HG02678 (cell line): ENCODE measurements around the gene KCNK3.

Experiments
- ATAC-seq: cut with Tn5 transposase; IDR thresholded peaks from one replicate; pipeline ENCODE4 v1.9.1; 2021; ENCODE audit warnings: mild to moderate bottlenecking, moderate library complexity; ENCODE audit not compliant: unreplicated experiment

KCNK3 gene

DNA sequence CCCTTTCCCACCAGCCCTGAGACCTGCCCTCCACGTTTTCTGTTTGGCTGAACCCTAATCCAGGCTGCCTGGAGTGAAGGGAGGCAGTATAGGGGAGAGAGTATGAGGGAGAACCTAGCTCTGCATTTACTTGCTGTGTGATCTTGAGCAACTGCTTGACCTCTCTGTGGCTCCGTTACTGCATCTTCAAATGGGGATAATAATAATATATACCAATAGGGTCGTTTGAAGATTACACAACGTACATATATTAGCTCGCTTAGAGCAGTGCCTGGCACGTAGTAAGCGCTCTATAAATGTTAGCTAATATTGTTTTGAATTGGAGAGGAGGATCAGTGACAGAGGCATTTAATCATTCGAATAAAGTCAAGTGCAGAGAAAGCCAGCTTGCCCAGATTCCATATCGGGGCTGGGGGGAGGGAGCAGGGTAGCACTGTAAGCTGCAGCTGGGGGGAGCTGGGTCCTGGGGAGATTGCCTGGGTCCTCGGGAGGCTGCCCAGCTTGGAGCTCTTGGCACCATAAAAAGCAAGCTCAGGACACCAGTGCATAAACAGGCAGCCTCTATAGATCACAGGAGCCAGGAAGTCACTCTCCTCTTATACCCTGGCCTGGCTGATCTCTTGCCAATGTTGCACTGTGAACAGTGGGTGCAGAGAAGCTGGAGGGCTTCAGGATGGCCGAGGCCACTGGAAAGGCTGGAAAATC, 19.1 kb downstream of the KCNK3 start:
- no peak for ATAC-seq

DNA sequence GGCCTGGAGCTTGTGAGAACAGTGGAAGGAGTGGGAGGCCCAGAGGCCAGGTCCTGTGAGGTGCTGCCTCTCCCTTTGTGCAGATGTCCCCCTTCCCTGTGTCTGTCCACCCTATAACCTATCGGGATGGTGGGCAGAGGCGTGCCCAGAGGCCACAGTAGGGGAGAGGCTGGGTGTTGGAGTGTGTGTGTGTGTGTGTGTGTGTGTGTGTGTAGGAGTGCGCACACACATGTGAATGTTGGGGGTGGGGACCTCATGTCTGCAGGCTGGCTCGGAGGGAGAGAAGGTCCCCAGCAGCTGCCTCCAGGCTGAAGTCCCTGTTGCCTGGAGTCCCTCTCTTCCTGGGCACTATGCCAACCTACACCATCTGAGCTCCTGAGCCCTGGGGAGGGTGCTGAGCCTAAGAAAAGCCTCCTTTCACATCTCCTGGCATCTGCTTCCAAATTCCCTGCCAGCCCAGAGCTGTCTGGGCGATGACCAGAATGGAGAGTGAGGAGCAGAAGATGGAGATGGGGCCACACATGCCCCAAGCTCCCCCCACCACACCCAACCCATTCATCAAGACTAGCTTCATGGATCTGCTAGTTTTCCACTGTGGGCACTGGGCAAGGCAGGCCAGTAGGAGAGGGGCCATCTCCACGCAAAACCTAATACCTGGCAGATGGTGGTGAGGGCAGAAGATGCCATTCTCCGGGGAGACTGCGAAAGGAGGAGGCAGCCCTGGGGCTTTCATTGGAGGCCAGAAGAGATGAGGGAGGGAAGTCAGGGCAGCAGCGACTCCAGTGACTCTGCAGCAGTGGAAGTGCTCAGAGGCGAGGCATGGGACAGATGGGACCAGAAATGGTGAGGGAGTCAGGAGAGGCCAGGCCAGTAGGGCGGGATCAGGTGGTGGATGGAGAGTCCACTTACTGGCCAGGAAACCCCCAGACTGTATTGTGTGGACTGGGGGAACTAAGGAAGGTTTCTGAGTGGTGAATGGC, 20.3 kb downstream of the KCNK3 start:
- no peak for ATAC-seq

DNA sequence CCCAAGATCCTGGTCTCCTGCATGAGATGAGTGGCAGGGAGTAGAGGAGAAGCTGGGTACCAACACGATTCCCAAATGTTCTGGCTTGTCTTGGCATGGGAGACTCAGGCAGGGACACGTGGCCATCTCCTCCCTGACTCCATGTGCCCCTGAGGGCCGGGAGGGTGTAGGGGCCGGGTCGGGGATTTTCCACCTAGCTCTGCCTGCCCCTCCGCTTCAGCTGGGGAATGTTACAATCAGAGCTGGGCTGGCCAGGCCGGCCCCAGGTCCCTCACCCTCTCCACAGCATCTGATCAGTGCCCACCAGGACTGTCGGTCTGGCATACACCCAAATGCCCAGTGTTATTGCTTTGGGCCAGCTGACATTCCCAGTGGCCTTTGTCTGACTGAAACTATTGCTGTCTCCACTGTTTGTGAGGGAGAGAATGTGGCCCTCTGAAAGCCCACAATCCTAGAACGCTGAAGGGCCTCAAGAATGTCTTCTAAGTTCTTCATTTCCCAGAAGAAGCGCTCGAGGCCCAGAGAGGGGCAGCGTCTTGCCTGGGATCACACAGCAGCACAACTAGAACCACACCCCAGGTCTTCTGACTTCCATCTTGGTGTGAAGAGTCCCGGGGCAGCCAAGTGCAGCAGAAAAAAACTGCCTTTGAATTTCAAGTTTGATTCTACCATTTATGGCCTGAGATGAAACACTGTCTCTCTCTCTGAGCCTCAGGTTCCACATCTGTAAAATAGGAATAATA, 23.2 kb downstream of the KCNK3 start:
- ATAC-seq = no peak

DNA sequence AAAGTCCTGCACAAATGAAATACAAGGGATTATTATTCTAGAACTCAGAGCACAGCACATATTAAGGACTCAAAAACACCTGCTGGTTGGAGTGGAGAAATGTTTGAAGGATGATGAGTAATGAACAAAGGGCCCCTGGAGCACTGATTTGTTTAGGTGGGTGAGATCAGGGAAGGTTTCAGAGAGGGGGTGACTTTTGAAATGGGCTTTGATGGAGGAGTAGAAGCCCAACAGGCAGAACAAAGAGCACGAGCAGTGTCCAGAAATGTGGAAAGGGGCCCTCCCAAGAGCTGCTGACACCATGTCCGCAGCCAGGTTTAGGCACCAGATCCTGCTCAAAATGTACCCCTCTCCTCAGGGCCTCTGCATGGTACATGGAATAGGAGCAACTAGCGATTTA, 23.8 kb downstream of the KCNK3 start:
- no peak for ATAC-seq

DNA sequence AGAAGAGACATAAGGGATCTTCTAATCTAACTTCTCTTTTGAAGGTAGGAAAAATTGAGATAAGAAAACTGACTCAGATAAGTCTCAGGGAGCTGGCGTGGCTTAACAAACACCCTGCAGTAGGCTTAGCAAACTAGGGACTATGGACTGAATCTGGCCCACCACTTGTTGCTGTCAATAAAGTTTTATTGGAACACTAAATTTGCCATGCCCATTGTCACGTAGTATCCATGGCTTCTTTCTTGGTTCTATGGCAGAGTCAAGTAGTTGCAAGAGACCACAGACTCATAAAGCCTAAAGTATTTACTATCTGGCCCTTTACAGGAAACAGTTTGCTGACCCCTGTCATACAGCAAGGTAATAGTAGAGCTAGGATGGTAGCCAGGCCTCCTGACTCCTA, 24.2 kb downstream of the KCNK3 start:
- ATAC-seq = no peak

DNA sequence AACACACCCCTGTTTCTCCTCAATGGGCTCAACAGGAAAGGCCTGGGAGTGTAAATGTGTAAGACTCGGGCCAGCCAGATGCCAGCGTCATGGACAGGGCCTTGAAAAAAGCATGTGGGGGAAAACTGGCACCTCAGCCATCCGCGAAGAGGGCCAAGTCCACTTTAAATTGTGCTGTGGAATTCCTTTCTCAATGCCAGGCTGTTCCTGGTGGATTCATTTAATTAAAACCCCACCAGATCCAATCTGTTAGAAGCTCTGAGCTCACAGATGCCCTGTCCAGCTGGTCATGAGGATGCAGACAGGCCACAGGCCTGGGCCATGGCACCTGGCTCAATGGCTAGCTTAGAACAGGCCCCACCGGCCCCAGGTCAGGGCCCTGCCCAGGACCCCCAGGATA, 24.8 kb downstream of the KCNK3 start:
- ATAC-seq = no peak

DNA sequence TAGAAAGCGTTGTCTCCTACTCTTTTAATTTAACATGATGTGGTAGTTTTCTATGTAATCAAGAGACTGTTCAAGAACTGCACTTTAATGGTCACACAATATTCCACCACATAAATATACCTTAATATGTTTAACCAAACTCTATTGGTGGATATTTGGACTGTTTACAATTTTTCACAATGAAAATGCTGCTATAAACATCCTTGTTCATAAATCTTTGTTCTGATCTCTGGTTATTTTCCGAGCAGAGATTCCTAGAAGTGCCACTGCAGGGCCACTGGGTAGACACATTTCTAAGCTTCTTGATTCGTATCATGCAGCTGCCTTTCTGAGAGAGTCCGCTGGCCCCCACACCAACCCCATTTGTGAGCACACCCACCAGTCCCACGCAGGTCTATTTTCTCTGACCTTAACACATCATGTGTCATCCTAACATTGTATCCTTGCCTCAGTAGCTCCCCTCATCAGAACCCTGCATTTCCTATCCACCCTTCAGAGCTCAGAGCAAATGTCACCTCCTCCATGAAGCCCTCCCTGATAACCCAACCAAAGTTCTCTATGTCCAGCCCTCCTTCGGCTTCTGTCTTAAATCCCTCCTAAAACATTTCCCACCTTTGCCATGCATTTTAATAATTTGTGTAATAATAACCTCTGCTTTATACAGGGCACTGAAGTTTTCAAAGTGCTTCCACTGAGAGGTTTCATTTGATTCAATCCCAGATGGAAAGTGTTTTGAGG, 26.6 kb downstream of the KCNK3 start:
- ATAC-seq = no peak

DNA sequence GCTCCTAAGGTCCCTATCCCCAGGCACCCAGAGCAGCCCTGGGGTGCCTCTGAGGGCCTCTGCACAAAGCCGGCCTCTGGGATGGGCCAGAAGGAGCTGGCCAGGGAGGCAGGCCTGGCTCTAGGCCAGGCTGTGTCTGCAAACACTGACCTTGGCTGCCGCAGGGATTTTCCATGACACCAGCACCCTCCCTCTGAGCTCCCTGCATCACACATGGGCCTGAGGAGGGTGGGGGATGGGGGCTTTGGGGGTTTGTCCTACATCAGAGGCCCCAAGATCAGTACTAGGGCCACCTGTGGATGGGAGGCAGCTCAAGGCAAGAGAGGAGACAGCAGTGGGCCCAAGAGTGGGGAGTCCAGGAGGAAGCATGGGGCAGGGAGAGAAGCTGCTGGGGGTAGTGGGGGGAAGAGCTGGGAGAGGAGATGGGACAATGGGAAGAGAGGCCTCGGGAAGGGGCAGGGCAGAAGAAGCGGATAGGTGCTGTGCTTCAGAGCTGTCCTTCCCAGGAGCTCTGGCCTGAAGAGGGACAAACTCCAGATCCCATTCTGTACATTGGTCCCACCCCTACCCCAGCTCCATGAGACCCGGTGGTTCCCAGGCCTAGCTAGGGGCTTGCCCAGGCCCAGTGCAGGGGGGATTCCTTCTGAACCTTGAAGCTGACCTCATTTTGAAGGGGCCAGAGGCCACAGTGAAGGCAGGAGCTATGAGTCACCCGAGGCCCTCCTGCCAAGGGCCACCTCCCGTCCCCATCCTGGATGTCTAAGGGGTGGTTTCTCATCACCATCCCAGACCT, 28.0 kb downstream of the KCNK3 start:
- no peak for ATAC-seq

DNA sequence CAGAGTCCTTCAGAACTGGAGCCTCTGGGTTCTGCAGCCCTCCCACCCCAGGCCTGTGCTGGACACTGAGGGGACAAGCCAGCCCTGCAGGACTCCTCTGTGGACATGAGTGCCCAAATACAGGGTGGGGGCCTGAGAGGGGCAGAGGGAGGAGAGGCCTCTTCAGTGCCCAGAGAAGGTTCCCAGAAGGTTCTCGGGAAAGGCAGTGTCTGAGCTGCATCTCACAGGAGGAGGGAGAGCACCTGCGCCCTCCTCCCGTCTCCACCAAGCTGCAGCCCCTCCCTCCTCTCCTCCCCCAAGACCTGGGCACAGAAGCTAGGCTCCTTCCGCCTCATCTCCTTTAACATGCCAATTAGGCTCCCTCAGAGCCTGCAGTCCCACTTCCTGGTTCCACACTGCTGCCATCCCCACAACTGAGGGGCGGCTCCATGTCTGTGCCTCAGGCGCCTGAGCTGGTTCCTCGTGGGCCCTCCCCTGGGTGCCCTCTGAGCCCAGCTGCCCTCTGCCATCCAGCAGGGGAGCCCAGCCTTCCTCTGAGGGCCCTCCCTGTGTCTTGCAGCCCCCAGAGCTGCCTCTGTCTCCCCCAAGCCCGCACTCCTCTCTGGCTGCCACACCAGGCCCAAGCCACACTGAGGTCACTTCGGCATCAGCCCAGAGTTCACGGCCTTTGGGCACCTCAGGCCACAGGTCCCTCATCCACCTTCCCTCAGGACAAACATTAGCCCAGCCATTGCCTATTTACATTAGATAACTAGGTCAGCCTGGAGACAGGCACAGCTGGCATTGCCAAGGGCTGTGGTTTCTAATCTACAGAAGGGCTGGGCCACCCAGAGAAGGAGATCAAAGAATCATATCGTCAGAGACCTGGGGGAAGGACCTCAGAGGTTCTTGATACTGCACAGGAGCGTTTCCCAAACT, 28.9 kb downstream of the KCNK3 start:
- ATAC-seq = no peak

DNA sequence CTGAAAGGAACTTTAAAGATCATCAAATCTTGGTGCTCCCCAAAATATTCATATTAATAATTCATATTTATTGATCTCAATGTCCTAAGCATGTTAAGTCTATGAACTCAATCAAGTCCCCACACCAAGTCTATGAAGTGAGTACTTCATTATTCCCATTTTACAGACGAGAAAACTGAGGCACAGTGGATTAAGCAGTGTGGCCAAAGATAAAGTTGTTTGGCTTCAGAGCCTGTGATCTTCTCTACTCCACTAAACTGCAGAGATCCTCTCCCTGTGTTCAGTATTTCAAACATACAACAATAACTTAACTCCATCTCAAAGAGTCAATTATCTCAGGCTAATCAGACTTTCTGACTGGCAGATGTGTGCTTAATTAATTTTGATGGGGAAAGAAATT, 29.8 kb downstream of the KCNK3 start:
- no peak for ATAC-seq

DNA sequence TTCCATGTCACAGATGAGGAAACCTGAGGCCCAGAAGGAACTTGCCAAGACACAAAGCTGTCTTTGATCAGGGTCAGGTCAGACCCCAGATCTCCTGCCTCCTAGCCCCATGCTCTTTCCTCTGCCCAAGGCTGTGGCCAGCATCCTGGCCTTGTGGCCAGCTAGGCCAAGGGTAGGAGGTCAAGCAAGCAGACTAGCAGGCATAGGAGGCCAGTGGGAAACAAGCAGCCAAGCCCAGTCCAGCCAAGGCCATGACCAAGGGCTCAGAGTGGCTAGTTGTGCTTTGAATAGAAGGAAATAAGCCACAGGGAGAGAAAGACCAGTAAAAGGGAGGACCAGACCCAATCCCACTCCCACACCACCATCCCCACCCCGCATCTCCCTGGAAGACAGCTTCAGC, 30.4 kb downstream of the KCNK3 start:
- ATAC-seq = no peak

DNA sequence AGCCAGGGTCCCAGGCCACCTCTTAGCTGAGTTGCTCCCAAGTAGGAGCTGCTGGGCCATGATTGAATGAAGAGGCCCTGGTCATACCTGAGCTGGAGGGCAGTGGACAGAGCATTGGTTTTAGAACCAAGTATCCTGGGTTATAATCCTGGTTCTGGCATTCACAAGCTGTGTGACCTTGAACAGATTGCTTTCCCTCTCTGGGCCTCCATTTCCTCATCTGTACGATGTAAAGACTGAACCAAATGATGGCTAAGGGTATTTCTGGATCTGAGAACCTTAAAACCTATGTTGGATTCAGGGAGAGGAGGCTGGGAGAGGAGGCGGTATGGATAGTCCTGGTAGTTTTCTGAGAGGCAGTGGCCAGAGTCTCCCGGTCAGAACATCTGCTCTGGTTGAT, 31.0 kb downstream of the KCNK3 start:
- no peak for ATAC-seq

DNA sequence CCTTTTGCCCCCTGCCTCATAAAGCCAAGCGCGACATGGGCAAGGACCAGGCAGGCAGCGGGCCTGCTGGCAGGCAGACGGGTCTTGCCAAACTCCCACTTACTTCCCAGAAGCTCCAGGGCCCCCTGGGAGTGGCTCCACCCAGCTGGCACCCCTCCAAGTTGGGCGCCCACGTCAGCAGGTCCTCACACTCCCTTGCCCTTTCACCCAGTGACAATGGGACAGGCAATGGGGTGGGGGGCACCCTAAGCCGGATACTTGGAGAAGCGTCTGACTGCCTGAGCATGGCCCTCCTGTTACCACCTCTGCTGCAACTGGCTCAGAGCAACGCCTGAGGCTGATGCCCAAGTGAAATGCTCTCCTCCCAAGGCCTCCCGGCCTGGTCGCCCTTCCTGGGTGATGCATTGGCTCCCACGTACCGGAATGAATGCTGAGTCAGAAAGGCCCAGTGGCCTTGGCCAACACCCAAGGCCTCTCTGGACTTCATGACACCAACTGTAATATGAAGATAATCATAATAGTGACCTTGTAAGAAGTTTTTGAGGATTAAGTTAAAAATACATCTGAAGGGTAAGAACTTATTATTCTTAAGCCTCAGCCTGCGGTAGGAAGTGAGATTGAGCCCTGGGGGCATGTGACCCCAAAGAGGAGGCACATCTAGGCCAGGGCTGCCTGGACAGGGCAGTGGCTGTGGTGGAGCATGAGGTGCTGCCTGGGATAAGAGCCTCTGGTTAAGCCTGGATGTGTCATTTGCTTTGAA, 31.6 kb downstream of the KCNK3 start:
- no peak for ATAC-seq

DNA sequence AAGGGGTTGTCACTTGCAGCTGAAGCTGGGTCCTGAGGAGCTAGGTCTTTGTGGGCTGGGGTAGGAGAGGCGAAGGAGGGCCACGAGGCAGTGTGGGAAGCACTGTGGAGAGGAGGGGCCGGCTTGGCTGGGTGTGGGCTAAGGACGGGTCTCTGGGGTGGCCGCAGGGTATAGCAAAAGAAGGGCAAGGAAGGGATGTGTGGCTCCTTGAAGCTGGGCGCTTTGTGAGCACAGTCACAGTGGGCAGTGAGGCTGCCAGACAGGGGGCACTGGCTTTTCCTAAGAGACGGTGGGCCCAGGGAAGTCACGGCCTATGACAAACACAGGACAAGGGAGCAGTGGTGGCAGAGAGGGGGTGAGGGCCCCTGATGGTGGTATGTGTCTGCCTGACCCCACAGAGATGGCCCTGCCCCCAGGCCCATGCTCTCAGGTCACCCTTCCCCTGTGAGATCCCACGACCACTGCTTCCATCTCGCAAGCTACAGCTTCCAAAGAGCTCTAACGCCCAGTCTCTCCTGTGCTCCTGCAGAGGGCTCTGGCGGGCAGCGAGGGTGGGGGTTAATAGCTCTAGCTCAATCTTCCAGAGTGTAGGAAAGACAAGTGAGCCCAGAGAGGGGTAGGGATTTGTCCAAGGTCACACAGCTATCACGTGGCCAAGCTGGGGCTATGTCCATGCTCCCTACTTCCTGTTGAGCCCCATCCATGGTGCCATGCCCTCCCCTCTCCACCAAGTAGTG, 32.4 kb downstream of the KCNK3 start:
- no peak for ATAC-seq

DNA sequence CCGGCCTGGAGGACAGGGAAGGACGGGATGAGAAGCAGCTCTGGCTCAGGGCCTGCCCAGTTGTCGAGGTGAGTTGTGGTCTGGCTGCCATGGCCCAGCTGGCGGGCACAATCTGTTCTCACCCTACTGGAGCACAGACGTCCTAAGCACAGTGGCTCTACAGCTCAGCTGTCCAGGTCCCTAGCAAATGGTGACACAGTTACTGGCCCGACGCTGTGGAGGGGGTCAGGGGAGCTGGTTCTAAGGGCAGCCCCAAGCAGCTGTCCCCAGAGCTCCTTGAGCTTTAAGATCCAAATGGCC, 32.9 kb downstream of the KCNK3 start:
- no peak for ATAC-seq

DNA sequence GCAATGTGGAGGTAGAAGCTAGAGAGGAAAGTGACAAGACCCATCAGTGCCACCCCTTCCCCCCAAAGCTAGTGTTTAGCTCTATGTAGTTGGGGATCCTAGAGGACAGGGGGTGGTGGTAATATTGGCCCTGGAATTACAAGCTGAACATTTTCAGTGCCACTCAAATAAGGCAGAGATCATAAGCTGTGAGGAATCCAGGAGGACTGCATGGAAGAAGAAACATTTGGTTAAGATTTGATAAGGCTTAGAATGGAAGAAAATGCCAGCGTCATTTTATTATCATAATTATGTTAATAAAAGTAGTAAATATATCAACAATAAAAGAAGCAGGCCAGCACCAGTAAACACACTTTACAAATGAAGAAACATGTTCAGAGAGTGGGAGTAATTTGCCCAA, 33.7 kb downstream of the KCNK3 start:
- ATAC-seq = no peak

DNA sequence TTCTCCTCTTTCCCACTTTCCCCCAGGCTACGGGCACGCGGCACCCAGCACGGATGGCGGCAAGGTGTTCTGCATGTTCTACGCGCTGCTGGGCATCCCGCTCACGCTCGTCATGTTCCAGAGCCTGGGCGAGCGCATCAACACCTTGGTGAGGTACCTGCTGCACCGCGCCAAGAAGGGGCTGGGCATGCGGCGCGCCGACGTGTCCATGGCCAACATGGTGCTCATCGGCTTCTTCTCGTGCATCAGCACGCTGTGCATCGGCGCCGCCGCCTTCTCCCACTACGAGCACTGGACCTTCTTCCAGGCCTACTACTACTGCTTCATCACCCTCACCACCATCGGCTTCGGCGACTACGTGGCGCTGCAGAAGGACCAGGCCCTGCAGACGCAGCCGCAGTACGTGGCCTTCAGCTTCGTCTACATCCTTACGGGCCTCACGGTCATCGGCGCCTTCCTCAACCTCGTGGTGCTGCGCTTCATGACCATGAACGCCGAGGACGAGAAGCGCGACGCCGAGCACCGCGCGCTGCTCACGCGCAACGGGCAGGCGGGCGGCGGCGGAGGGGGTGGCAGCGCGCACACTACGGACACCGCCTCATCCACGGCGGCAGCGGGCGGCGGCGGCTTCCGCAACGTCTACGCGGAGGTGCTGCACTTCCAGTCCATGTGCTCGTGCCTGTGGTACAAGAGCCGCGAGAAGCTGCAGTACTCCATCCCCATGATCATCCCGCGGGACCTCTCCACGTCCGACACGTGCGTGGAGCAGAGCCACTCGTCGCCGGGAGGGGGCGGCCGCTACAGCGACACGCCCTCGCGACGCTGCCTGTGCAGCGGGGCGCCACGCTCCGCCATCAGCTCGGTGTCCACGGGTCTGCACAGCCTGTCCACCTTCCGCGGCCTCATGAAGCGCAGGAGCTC, 35.4 kb downstream of the KCNK3 start:
- no peak for ATAC-seq
